Thymus (tissue), 11 donors: Measurements from ENCODE around the gene ST8SIA6. TPM values are rescaled to one million over a fixed set of nuclear protein-coding genes. Genes with fewer than 3 reads are reported as not detected.

ENCODE experiments used
- DNase-seq, 9 donors: peaks; one replicate each; pipeline ENCODE4 v3.0.0-alpha.2; 2013; ENCODE audit warnings: low spot score in 9 of 9, low read depth in 6 of 9, missing footprints in 1 of 9
- H3K27ac ChIP-seq, 2 donors: one replicate each; pipeline ENCODE4 v1.5.1; 2013; ENCODE audit warnings: control low read depth in 1 of 2, low read depth in 1 of 2, low read length in 1 of 2, mild to moderate bottlenecking in 1 of 2, moderate library complexity in 1 of 2
- H3K27me3 ChIP-seq, 2 donors: one replicate each; pipeline ENCODE4 v1.5.1; 2013; ENCODE audit warnings: low read length in 1 of 2; ENCODE audit not compliant: control insufficient read depth in 2 of 2, insufficient read depth in 1 of 2
- H3K36me3 ChIP-seq, 2 donors: one replicate each; pipeline ENCODE4 v1.5.1; 2013; ENCODE audit warnings: low read length in 1 of 2, mild to moderate bottlenecking in 1 of 2, moderate library complexity in 1 of 2; ENCODE audit not compliant: control insufficient read depth in 2 of 2, insufficient read depth in 2 of 2
- H3K4me1 ChIP-seq, 2 donors: one replicate each; pipeline ENCODE4 v1.5.1; 2013; ENCODE audit warnings: low read length in 2 of 2; ENCODE audit not compliant: control insufficient read depth in 2 of 2, insufficient read depth in 2 of 2
- H3K4me3 ChIP-seq, 2 donors: one replicate each; pipeline ENCODE4 v1.5.1; 2013; ENCODE audit warnings: low read length in 2 of 2, control low read depth in 1 of 2, mild to moderate bottlenecking in 1 of 2
- H3K9me3 ChIP-seq, 2 donors: one replicate each; pipeline ENCODE4 v1.5.1; 2013; ENCODE audit warnings: low read length in 1 of 2, mild to moderate bottlenecking in 1 of 2; ENCODE audit not compliant: control insufficient read depth in 2 of 2, insufficient read depth in 1 of 2
- WGBS: extraction: QIAGEN DNeasy Blood & Tissue Kit; methylation state at CpG from one replicate; pipeline ENCODE4 v1.1.7; 2013; 5-methylcytosine and 5-hydroxymethylcytosine counted together
- polyA plus RNA-seq: library from polyadenylated mRNA; stranded (reverse); fragments of 200-250 nt; gene quantifications from one replicate; pipeline ENCODE4 v1.2.3, GENCODE V29; 2013
- total RNA-seq: library from RNA; stranded (reverse); fragments of 120-200 nt; gene quantifications from one replicate; pipeline ENCODE4 v1.2.4, GENCODE V29; 2013
- donor health status: healthy.

ST8SIA6 gene
- total and polyA plus RNA-seq, 2 donors: 0.18 to 0.42 TPM

- no peaks in the 10 kb centered on the region for H3K9me3 ChIP-seq
- DNase-seq: no peak
- H3K4me3 ChIP-seq: no peak overlapping the region
- H3K4me1 ChIP-seq: no peaks in the 10 kb centered on the region
- no peak overlapping the region for H3K27ac ChIP-seq
- no peaks in the 10 kb centered on the region for H3K27me3 ChIP-seq
- 91% methylated on average over 1 of the region's 1 CpG for WGBS
- no peaks in the 10 kb centered on the region for H3K36me3 ChIP-seq
Observed at GRCh38 chr10:17365402-17365801, 89.0 kb downstream of the ST8SIA6 start.

DNA sequence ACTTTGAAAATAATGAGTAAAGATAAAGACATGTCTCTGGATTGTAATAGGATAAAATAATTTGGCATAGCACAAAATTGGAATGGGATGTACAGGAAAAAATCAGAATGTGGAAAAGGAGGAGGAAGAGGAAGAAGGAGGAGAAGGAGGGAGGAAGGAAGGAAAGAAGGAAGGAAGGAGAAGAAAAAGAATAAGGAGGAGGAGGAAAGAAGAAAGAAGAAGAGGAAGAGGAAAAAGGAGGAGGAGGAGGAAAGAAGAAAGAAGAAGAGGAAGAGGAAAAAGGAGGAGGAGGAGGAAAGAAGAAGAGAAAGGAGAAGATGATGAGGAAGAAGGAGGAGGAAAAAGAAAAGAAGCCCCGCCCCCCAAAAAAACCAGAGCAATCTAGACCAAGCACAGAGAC lies 95.9 kb downstream of the ST8SIA6 start:
- no peaks in the 10 kb centered on the region for H3K36me3 ChIP-seq
- no peaks in the 10 kb centered on the region for H3K4me1 ChIP-seq
- WGBS: 100% methylated on average over 1 of the region's 1 CpG

DNA sequence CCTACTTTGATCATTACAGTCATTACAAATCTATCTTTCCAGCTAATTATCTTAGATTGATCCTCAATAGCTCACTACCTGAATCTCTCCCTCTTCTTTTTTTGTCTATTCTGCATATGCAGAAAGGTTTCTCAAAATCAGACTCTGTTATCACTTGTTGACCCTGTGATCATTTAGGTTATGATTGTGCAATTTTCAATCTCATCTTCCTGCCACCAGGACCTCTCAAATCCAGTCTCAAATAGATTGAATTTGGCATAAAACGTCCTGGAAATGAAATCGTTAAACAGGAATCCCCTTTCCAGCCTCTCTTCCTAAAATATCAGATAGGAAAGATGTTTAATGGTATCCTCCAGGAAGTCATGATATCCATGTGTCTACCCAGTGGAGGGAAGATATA lies 96.6 kb downstream of the ST8SIA6 start:
- H3K27ac ChIP-seq: no peak overlapping the region
- H3K27me3 ChIP-seq: no peaks in the 10 kb centered on the region
- DNase-seq: no peak
- H3K4me1 ChIP-seq: no peaks in the 10 kb centered on the region
- no peaks in the 10 kb centered on the region for H3K9me3 ChIP-seq
- H3K4me3 ChIP-seq: no peak overlapping the region
- H3K36me3 ChIP-seq: no peaks in the 10 kb centered on the region
- WGBS: 95% methylated on average over 2 of the region's 2 CpGs

More for the DNA sequence above, 95.9 kb downstream of the ST8SIA6 start:
- H3K27ac ChIP-seq: no peak overlapping the region
- H3K9me3 ChIP-seq: no peaks in the 10 kb centered on the region
- DNase-seq: no peak
- H3K4me3 ChIP-seq: no peak overlapping the region
- no peaks in the 10 kb centered on the region for H3K27me3 ChIP-seq

DNA sequence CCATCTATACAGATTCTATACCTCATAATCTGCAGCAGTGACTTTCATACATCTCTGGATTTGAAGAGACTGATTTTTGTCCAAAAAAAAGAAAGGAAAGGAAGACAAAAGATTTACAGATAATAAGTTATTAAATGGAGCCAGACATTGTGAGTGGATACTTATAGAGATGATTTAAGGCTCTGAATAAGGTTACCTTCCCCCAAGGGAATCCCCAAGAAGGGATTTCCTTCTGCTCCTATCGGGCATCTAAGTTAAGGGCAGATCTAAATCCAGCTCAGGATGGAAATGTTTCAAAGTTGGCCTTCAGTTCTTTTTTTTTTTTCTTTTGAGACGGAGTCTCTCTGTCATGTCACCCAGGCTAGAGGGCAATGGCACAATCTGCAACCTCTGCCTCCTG lies 97.6 kb downstream of the ST8SIA6 start:
- 97% methylated on average over 2 of the region's 2 CpGs for WGBS
- Histone ChIP-seq H3K4me1 (no peaks in the 10 kb centered on the region), H3K4me3 (no peak overlapping the region), H3K36me3 (no peaks in the 10 kb centered on the region), H3K9me3 (no peaks in the 10 kb centered on the region), H3K27ac (no peak overlapping the region), H3K27me3 (no peaks in the 10 kb centered on the region)
- DNase-seq: no peak

DNA sequence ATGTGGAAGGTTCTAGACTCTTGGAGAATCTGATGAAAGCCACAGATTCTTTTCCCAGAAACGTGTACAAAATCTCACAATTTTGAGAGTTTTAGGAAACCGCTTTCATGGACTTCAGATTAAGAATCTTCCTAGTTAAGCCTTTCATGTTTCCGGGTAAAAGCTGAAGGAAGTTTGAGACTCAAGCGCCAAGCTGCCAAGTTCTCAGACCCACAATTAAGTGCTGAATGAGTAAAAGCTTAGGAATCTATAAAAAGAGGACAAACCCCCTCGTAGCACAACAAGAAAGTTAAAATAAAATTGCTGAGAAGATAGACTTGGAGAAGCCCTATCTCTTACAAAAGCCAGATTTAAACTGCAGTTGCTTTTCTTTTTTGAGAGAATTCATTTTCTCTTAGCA lies 99.6 kb downstream of the ST8SIA6 start:
- Histone ChIP-seq H3K27me3 (no peaks in the 10 kb centered on the region), H3K36me3 (no peaks in the 10 kb centered on the region), H3K27ac (no peak overlapping the region), H3K4me1 (no peaks in the 10 kb centered on the region), H3K4me3 (no peak overlapping the region), H3K9me3 (no peaks in the 10 kb centered on the region)
- WGBS: 92% methylated on average over 5 of the region's 5 CpGs
- no peak for DNase-seq

DNA sequence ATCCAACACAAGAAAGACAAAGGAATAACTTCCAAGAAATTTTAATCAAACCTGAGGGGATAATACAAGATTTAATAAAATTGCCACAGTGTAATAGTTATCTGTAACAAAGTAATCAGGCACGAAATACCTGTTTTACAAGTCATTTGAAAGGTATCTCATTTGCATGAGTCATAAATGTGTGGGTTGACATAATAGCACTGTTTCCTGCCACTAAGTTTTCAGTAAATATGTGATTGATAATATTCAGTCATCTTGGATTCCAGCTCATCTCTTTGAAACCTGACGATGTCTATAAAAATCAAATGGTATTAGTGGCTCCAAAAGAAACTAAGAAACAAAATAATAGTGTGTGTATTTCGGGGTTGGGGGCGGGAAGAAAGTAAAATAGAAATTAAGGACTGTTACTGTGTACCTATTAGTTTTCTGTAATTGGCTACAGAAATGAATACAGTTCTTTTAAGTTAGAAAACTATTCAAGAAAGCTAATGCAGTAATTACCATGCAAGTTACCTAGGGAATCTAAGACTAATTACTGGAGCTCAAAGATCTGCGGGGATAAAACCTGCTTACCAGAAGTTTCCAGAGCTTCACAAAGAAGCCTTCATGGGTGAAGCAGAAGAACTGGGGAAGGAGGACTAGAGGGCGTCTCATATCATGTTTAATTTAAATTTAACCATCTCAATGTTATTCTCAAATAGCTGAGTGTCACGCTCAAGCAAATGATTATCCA lies 100.7 kb downstream of the ST8SIA6 start:
- Histone ChIP-seq H3K27me3 (no peaks in the 10 kb centered on the region), H3K4me1 (no peaks in the 10 kb centered on the region), H3K27ac (no peak overlapping the region), H3K9me3 (no peaks in the 10 kb centered on the region), H3K36me3 (no peaks in the 10 kb centered on the region), H3K4me3 (no peak overlapping the region)
- 97% methylated on average over 7 of the region's 7 CpGs for WGBS
- DNase-seq: no peak

- no peaks in the 10 kb centered on the region for H3K9me3 ChIP-seq
- WGBS: 93% methylated on average over 2 of the region's 2 CpGs
- no peak for DNase-seq
Observed at GRCh38 chr10:17352583-17352982, 101.8 kb downstream of the ST8SIA6 start.

DNA sequence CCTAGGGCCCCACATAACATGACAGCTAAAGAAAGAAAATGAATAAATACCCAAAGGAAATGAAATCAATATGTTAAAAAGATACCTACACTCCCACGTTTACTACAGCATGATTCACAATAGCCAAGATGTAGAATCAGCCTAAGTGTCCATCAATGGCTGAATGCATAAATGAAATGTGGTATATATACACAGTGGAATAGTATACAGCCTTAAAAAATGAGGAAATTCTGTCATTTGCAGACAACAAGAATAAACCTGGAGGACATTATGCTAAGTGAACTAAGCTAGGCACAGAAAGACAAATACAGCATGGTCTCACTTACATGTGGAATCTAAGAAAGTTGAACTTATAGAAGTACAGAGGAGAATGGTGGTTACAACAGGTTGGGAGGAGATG lies 102.9 kb downstream of the ST8SIA6 start:
- no peak overlapping the region for H3K27ac ChIP-seq
- no peaks in the 10 kb centered on the region for H3K9me3 ChIP-seq
- no peaks in the 10 kb centered on the region for H3K27me3 ChIP-seq
- 93% methylated on average over 1 of the region's 1 CpG for whole genome bisulfite sequencing
- H3K4me1 ChIP-seq: no peaks in the 10 kb centered on the region
- no peak for DNase-seq
- no peak overlapping the region for H3K4me3 ChIP-seq
- H3K36me3 ChIP-seq: no peaks in the 10 kb centered on the region

More at GRCh38 chr10:17352583-17352982, 101.8 kb downstream of the ST8SIA6 start:
- Histone ChIP-seq H3K27me3 (no peaks in the 10 kb centered on the region), H3K27ac (no peak overlapping the region), H3K36me3 (no peaks in the 10 kb centered on the region), H3K4me1 (no peaks in the 10 kb centered on the region), H3K4me3 (no peak overlapping the region)

DNA sequence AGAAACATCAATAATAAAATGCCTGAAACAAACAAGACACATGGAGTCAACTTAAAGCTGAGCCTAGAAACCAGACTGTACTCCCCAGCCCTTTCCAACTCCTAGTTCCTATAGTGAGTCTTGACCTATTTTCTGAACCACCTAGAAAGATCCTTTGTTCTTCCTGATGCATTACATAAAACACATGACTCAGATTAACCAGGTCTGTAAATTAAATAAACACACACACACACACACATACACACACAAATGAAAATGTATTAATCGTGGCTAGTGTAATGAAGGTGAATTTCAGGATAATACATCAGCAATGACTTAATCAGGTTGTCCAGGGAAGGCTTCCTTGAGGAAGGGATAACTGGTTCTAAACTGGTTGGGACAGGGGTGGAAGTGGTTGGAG lies 104.7 kb downstream of the ST8SIA6 start:
- no peaks in the 10 kb centered on the region for H3K36me3 ChIP-seq
- no peak overlapping the region for H3K4me3 ChIP-seq
- WGBS: 94% methylated on average over 1 of the region's 1 CpG
- H3K9me3 ChIP-seq: no peaks in the 10 kb centered on the region
- no peak for DNase-seq
- no peaks in the 10 kb centered on the region for H3K27me3 ChIP-seq
- no peaks in the 10 kb centered on the region for H3K4me1 ChIP-seq
- no peak overlapping the region for H3K27ac ChIP-seq
